GM19395 (cell line): Measurements from ENCODE around the gene TWF2.
A peak's percentile ranks its signal among the peaks of the same experiment; 100 is the strongest.

Experiments used
- ATAC-seq: cut with Tn5 transposase; IDR thresholded peaks from one replicate; pipeline ENCODE4 v1.9.1; 2021; ENCODE audit warnings: mild to moderate bottlenecking, moderate library complexity; ENCODE audit not compliant: unreplicated experiment

TWF2 gene

GRCh38 chr3:52204337-52205073 is 34.5 kb downstream of the TWF2 start:
- ATAC-seq: no peak

- no peak for ATAC-seq
Measured at GRCh38 chr3:52203701-52204100, 35.3 kb downstream of the TWF2 start.

- ATAC-seq: peak; percentile 27
Measured at GRCh38 chr3:52202384-52203077, 36.4 kb downstream of the TWF2 start.

- no peak for ATAC-seq
Measured at GRCh38 chr3:52200981-52201679, 37.8 kb downstream of the TWF2 start.

- no peak for ATAC-seq
Measured at GRCh38 chr3:52198643-52199608, 40.0 kb downstream of the TWF2 start.

GRCh38 chr3:52197842-52198625 is 40.9 kb downstream of the TWF2 start, which contains the start of gene ALAS1:
ALAS1 (plus strand) TSS chr3:52198160; CDS start chr3:52199242, 1,082 bp downstream.
- ATAC-seq: peak; percentile 83

- ATAC-seq: peak; percentile 29
Measured at GRCh38 chr3:52197499-52197841, 41.5 kb downstream of the TWF2 start.

GRCh38 chr3:52196977-52197376 is 42.0 kb downstream of the TWF2 start:
- no peak for ATAC-seq

- ATAC-seq: no peak
Measured at GRCh38 chr3:52195823-52196331, 43.1 kb downstream of the TWF2 start.

GRCh38 chr3:52195291-52195597 is 43.7 kb downstream of the TWF2 start:
- ATAC-seq: no peak

- no peak for ATAC-seq
Measured at GRCh38 chr3:52194485-52195290, 44.3 kb downstream of the TWF2 start.

GRCh38 chr3:52193065-52193464 is 45.9 kb downstream of the TWF2 start:
- ATAC-seq: no peak

- ATAC-seq: no peak
Measured at GRCh38 chr3:52191663-52192062, 47.3 kb downstream of the TWF2 start.

GRCh38 chr3:52190294-52191074 is 48.5 kb downstream of the TWF2 start:
- ATAC-seq: no peak

- ATAC-seq: no peak
Measured at GRCh38 chr3:52188556-52188955, 50.4 kb downstream of the TWF2 start.

GRCh38 chr3:52186729-52187128 is 52.2 kb downstream of the TWF2 start:
- ATAC-seq: no peak

- no peak for ATAC-seq
Measured at GRCh38 chr3:52185837-52186236, 53.1 kb downstream of the TWF2 start.

GRCh38 chr3:52185311-52185710 is 53.6 kb downstream of the TWF2 start:
- no peak for ATAC-seq
